HEK293T (cell line): ENCODE results near the gene PIEZO1.

ENCODE experiments used
- ARNT ChIP-seq: fragments of 450-650 bp; IDR thresholded peaks from 2 replicates; pipeline ENCODE4 v1.6.1; 2017; ENCODE audit warnings: mild to moderate bottlenecking
- BHLHE40 ChIP-seq: fragments of 450-650 bp; IDR thresholded peaks from 2 replicates; pipeline ENCODE4 v1.6.1; 2016; ENCODE audit warnings: mild to moderate bottlenecking, moderate library complexity, borderline replicate concordance
- ELF4 ChIP-seq: fragments of 450-650 bp; IDR thresholded peaks from 2 replicates; pipeline ENCODE4 v1.6.1; 2017; ENCODE audit warnings: antibody characterized with exemption
- FOXA1 ChIP-seq: fragments of 450-650 bp; IDR thresholded peaks from 2 replicates; pipeline ENCODE4 v1.6.1; 2016; ENCODE audit warnings: mild to moderate bottlenecking
- FOXM1 ChIP-seq: fragments of 450-650 bp; IDR thresholded peaks from 2 replicates; pipeline ENCODE4 v1.6.1; 2017; ENCODE audit warnings: mild to moderate bottlenecking, borderline replicate concordance
- HDGF ChIP-seq: fragments of 450-650 bp; IDR thresholded peaks from 2 replicates; pipeline ENCODE4 v1.6.1; 2017; ENCODE audit warnings: antibody characterized with exemption, borderline replicate concordance
- L3MBTL2 ChIP-seq: fragments of 450-650 bp; conservative IDR thresholded peaks from 2 replicates; pipeline ENCODE4 v1.6.1; 2016; ENCODE audit warnings: mild to moderate bottlenecking
- NFRKB ChIP-seq: fragments of 450-650 bp; IDR thresholded peaks from 2 replicates; pipeline ENCODE4 v1.6.1; 2016; ENCODE audit warnings: mild to moderate bottlenecking, moderate library complexity
- SP1 ChIP-seq: fragments of 450-650 bp; IDR thresholded peaks from 2 replicates; pipeline ENCODE4 v1.6.1; 2017
- SUZ12 ChIP-seq: fragments of 450-650 bp; IDR thresholded peaks from 2 replicates; pipeline ENCODE4 v1.6.1; 2016; ENCODE audit warnings: mild to moderate bottlenecking
- TARDBP ChIP-seq: fragments of 450-650 bp; IDR thresholded peaks from 2 replicates; pipeline ENCODE4 v1.6.1; 2016
- ZNF384 ChIP-seq: fragments of 450-650 bp; IDR thresholded peaks from 2 replicates; pipeline ENCODE4 v1.6.1; 2016
- TF ChIP-seq, protein P1 (sequence below): fragments of 450-650 bp; IDR thresholded peaks from 2 replicates; pipeline ENCODE4 v1.6.1; 2016

DNA sequence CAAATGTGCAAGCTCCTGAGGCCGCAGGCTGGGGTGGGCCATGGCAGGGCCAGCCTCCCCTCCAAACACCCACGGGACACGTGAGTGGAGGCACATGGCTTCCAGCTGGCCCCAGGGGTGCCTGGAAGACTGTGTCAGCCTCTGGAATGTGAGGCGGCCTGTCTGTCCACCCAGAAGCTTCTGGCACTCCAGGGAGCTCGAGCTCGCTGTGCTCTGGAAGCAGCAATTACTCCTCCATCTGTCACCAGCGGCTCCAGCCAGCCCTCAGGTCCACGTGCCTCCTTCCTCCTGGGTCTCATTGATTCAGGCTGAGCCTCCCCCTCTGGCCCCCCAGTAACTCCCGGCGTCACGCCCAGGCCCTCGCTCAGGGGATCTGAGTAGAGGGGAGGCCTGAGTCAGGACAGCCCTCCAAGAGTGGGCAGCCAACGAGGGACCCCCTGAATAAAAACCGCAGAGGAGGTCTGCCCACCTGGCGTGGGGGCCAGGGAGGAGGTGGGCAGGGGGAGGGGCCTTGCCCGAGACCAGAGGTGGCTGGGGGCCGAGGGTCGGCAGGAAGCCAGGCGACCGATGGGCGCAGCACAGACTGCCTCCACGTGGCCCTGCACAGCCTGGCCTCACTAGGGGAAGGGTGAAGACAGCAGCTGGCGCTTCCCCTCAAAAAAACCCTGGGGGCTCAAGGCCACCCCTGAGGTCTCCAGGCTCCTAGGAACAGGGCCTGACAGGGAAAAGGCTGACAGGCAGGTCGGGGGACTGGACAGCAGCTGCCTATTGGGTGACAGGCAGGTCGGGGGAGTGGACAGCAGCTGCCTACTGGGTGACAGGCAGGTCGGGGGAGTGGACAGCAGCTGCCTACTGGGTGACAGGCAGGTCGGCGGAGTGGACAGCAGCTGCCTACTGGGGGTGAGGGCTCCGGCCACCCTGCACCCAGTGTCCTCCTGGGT is 11.9 kb downstream of the PIEZO1 start:
- TF ChIP-seq FOXM1 = no peak
- no peak for TF ChIP-seq SUZ12
- TF ChIP-seq, protein P1, sequence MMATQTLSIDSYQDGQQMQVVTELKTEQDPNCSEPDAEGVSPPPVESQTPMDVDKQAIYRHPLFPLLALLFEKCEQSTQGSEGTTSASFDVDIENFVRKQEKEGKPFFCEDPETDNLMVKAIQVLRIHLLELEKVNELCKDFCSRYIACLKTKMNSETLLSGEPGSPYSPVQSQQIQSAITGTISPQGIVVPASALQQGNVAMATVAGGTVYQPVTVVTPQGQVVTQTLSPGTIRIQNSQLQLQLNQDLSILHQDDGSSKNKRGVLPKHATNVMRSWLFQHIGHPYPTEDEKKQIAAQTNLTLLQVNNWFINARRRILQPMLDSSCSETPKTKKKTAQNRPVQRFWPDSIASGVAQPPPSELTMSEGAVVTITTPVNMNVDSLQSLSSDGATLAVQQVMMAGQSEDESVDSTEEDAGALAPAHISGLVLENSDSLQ = peak; percentile 20; the same call in 1 of the 2 replicates
- no peak for TF ChIP-seq NFRKB
- no peak for TF ChIP-seq ARNT
- TF ChIP-seq FOXA1 = no peak
- TF ChIP-seq ZNF384 = no peak
- no peak for TF ChIP-seq BHLHE40
- no peak for TF ChIP-seq SP1
- no peak for TF ChIP-seq TARDBP
- no peak for TF ChIP-seq HDGF
- no peak for TF ChIP-seq L3MBTL2
- TF ChIP-seq ELF4 = no peak
